Type B pancreatic cell (in vitro differentiated cells): ENCODE data around the gene ZNF564. TPM values are rescaled to one million over a fixed set of nuclear protein-coding genes. Genes with fewer than 3 reads are reported as not detected.

Experiments used
- DNase-seq: peaks from one replicate; pipeline ENCODE4 v3.0.0; 2021; ENCODE audit warnings: mixed read lengths; ENCODE audit not compliant: unreplicated experiment; ENCODE audit errors: extremely low spot score
- H3K27ac Mint-ChIP-seq: 2 replicates; pipeline ENCODE4 v1.8.0; 2021; ENCODE audit warnings: mild to moderate bottlenecking, mixed read lengths
- H3K27me3 Mint-ChIP-seq: 2 replicates; pipeline ENCODE4 v1.8.0; 2021; ENCODE audit warnings: mixed read lengths
- H3K36me3 Mint-ChIP-seq: 2 replicates; pipeline ENCODE4 v1.8.0; 2021; ENCODE audit warnings: mixed read lengths
- H3K4me1 Mint-ChIP-seq: one replicate; pipeline ENCODE4 v1.8.0; 2021; ENCODE audit warnings: mixed read lengths; ENCODE audit not compliant: unreplicated experiment
- H3K4me3 Mint-ChIP-seq: 2 replicates; pipeline ENCODE4 v1.8.0; 2021; ENCODE audit warnings: mild to moderate bottlenecking, mixed read lengths
- H3K9me3 Mint-ChIP-seq: 2 replicates; pipeline ENCODE4 v1.8.0; 2021; ENCODE audit warnings: mixed read lengths
- total RNA-seq: library from RNA; stranded (reverse); gene quantifications from 2 replicates; pipeline ENCODE4 v1.2.1, GENCODE V29; 2021; ENCODE audit warnings: low replicate concordance
- TF ChIP-seq, protein P1 (sequence below): fragments of 200-600 bp; sonication (generic); conservative IDR thresholded peaks from 2 replicates; pipeline ENCODE4 v1.5.0; 2021; ENCODE audit warnings: antibody characterized with exemption, mild to moderate bottlenecking

The ZNF564 gene
- total RNA-seq, 1 donor from 2014 or later, result 14.5 TPM

GRCh38 chr19:12484371-12485051, 66.8 kb downstream of the ZNF564 start, which contains the start of gene ZNF709:
TSS of gene ZNF709 (minus strand) at chr19:12484816. CDS start at chr19:12484657, 159 bp downstream.
- DNase-seq, result peak; percentile 93
- peaks cover 12% of the 10 kb centered on the region for H3K36me3 Mint-ChIP-seq
- no peaks in the 10 kb centered on the region for H3K9me3 Mint-ChIP-seq
- H3K4me1 Mint-ChIP-seq, result peaks cover 29% of the 10 kb centered on the region
- peak within 1 kb of the TSS; percentile 92 for H3K4me3 Mint-ChIP-seq
- TF ChIP-seq, protein P1, sequence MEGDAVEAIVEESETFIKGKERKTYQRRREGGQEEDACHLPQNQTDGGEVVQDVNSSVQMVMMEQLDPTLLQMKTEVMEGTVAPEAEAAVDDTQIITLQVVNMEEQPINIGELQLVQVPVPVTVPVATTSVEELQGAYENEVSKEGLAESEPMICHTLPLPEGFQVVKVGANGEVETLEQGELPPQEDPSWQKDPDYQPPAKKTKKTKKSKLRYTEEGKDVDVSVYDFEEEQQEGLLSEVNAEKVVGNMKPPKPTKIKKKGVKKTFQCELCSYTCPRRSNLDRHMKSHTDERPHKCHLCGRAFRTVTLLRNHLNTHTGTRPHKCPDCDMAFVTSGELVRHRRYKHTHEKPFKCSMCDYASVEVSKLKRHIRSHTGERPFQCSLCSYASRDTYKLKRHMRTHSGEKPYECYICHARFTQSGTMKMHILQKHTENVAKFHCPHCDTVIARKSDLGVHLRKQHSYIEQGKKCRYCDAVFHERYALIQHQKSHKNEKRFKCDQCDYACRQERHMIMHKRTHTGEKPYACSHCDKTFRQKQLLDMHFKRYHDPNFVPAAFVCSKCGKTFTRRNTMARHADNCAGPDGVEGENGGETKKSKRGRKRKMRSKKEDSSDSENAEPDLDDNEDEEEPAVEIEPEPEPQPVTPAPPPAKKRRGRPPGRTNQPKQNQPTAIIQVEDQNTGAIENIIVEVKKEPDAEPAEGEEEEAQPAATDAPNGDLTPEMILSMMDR, result no peak
- H3K27me3 Mint-ChIP-seq, result no peaks in the 10 kb centered on the region
- peak within 1 kb of the TSS; percentile 88 for H3K27ac Mint-ChIP-seq

DNA sequence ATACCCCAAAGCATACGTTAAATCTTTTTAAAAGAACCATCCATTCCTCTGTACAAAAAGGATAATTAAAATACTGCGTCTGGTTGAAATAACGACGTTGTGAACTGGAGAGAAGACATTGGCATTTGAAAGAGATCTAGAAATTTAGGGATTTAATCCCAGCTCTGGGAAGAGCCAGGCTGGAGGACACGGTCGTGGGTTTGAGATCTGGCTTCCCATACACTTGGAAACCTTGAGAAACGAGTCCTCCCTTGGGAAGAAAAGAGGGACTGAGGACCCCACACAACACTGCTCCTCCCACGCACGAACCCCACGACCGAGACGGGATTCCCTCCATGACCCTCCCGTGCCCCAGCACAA, 67.3 kb downstream of the ZNF564 start:
- TF ChIP-seq, protein P1, result no peak
- peak overlapping the region; percentile 92 for H3K4me3 Mint-ChIP-seq
- H3K4me1 Mint-ChIP-seq, result peaks cover 29% of the 10 kb centered on the region
- no peak for DNase-seq
- peaks cover 12% of the 10 kb centered on the region for H3K36me3 Mint-ChIP-seq
- H3K27me3 Mint-ChIP-seq, result no peaks in the 10 kb centered on the region
- H3K9me3 Mint-ChIP-seq, result no peaks in the 10 kb centered on the region
- H3K27ac Mint-ChIP-seq, result peak overlapping the region; percentile 82

DNA sequence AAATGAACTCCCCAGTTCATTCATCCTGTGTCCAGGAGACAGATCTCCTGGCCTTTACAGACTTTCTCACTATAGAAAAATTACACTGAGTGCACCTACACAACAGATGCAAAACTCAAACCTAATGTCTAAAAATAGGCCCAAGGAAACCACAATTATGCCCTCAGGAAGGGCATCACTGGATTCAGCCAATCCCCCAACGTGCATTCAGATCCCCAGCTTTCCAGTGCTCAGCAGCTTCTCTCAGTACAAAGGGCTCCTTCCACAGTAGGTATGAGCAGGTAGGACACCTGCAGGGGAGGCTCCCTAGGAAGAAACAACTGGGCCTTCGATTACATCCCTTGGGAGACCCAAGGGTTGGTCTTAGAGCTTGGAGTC, 68.8 kb downstream of the ZNF564 start:
- H3K27ac Mint-ChIP-seq, result no peak overlapping the region
- TF ChIP-seq, protein P1, result no peak

DNA sequence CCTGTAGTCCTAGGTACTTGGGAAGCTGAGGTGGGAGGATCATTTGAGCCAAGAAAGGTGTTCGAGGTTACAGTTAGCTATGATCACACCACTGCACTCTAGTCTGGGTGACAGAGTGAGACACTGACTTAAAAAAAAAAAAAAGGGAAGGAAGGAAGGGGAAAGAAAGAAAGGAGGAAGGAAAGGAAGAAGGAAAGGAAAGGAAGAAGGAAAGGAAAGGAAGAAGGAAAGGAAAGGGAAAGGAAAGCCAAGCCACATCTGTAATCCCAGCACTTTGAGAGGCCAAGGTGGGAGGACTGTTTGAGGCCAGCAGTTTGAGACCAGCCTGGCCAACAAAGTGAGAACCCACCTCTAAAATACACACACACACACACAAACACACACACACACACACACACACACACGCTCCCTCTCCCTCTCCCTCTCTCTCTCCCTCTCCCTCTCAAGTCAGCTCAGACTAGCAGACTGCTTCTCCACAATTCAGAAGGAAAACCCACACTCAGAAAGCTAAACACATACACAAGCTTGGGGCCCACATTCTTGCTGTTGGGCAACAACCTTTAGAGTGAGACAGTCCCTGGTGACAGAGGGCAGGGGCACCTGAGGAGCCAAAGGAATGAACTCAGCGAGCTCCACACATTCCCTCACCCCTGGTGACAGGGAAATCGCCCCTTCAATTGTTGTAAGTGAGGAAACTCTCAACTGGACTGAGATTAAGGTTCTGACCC, 69.3 kb downstream of the ZNF564 start:
- Mint-ChIP-seq H3K27me3 (no peaks in the 10 kb centered on the region), H3K4me1 (peaks cover 29% of the 10 kb centered on the region), H3K36me3 (peaks cover 22% of the 10 kb centered on the region), H3K27ac (peak overlapping the region; percentile 3), H3K4me3 (peak overlapping the region; percentile 67), H3K9me3 (no peaks in the 10 kb centered on the region)
- TF ChIP-seq, protein P1, result no peak
- no peak for DNase-seq

More for the DNA sequence above, 68.8 kb downstream of the ZNF564 start:
- Mint-ChIP-seq H3K4me1 (peaks cover 29% of the 10 kb centered on the region), H3K27me3 (no peaks in the 10 kb centered on the region), H3K9me3 (no peaks in the 10 kb centered on the region), H3K4me3 (peak overlapping the region; percentile 64), H3K36me3 (peaks cover 22% of the 10 kb centered on the region)
- no peak for DNase-seq

GRCh38 chr19:12478234-12478941, 72.9 kb downstream of the ZNF564 start:
- TF ChIP-seq, protein P1, result no peak
- no peak for DNase-seq
- Mint-ChIP-seq H3K36me3 (peaks cover 33% of the 10 kb centered on the region), H3K27me3 (no peaks in the 10 kb centered on the region), H3K4me3 (no peak overlapping the region), H3K9me3 (peaks cover 8% of the 10 kb centered on the region), H3K4me1 (peaks cover 14% of the 10 kb centered on the region), H3K27ac (no peak overlapping the region)

Other genes starting within 250 kb of the ZNF564 start
- 2.6 and 2.7 TPM in 2 replicates for gene ZNF563, start 217.8 kb downstream of the ZNF564 start, total RNA-seq
- 2.4 and 5.1 TPM in 2 replicates for gene ZNF442, start 185.8 kb downstream of the ZNF564 start, total RNA-seq
- 5.4 and 6.5 TPM in 2 replicates for gene ZNF799, start 150.2 kb downstream of the ZNF564 start, total RNA-seq
- gene ZNF443, start 110.5 kb downstream of the ZNF564 start, total RNA-seq, result 7.7 TPM in 2 replicates
- 3.6 and 5.6 TPM in 2 replicates for gene ZNF709, start 66.7 kb downstream of the ZNF564 start, total RNA-seq
- 11.2 and 11.4 TPM in 2 replicates for gene ZNF490, start 59.3 kb upstream of the ZNF564 start, total RNA-seq
- gene ZNF791, start 59.4 kb upstream of the ZNF564 start, total RNA-seq, result 21.1 and 27.4 TPM in 2 replicates
- 90.6 and 95.4 TPM in 2 replicates for gene MAN2B1, start 115.3 kb upstream of the ZNF564 start, total RNA-seq
- gene WDR83, start 115.3 kb upstream of the ZNF564 start, total RNA-seq, result 9.8 and 14.6 TPM in 2 replicates
- 71.2 and 79.4 TPM in 2 replicates for gene DHPS, start 130.4 kb upstream of the ZNF564 start, total RNA-seq
- 0.85 TPM in 1 of 2 replicates, not detected in the other for gene GNG14, start 136.5 kb upstream of the ZNF564 start, total RNA-seq
- gene FBXW9, start 145.1 kb upstream of the ZNF564 start, total RNA-seq, result 15.4 and 17.0 TPM in 2 replicates
- gene TNPO2, start 172.4 kb upstream of the ZNF564 start, total RNA-seq, result 78.6 and 99.7 TPM in 2 replicates
- 164 and 173 TPM in 2 replicates for gene TRIR, start 183.2 kb upstream of the ZNF564 start, total RNA-seq
- 59.6 and 74.5 TPM in 2 replicates for gene GET3, start 186.0 kb upstream of the ZNF564 start, total RNA-seq
- gene BEST2, start 200.3 kb upstream of the ZNF564 start, total RNA-seq, result 0.14 TPM in 1 of 2 replicates, not detected in the other
- gene HOOK2, start 224.1 kb upstream of the ZNF564 start, total RNA-seq, result 50.1 and 55.0 TPM in 2 replicates
- 31.3 and 116 TPM in 2 replicates for gene JUNB, start 240.0 kb upstream of the ZNF564 start, total RNA-seq